GM18505 (cell line): ENCODE results near the gene RAB34.

Source experiments
- ATAC-seq: cut with Tn5 transposase; IDR thresholded peaks from one replicate; pipeline ENCODE4 v1.9.1; 2021; ENCODE audit not compliant: unreplicated experiment
- POLR2A ChIP-seq: IDR thresholded peaks from 4 replicates; pipeline ENCODE4 v1.6.1; 2011; ENCODE audit warnings: borderline replicate concordance; ENCODE audit not compliant: insufficient read depth, insufficient read length; ENCODE audit errors: extremely low read depth

The RAB34 gene

GRCh38 chr17:28717578-28718332, at the start of gene RAB34:
Gene RAB34 (minus strand): TSS chr17:28717868. CDS start chr17:28717266, 602 bp downstream.
- peak; percentile 43 for TF ChIP-seq POLR2A
- no peak for ATAC-seq

- TF ChIP-seq POLR2A: no peak
- ATAC-seq: no peak
Observed at GRCh38 chr17:28765038-28765437, 47.4 kb upstream of the RAB34 start.

- no peak for ATAC-seq
- TF ChIP-seq POLR2A: no peak
Observed at GRCh38 chr17:28763804-28764266, 46.2 kb upstream of the RAB34 start.

- no peak for TF ChIP-seq POLR2A
- no peak for ATAC-seq
Observed at GRCh38 chr17:28763137-28763799, 45.6 kb upstream of the RAB34 start.

GRCh38 chr17:28760601-28761562, 43.2 kb upstream of the RAB34 start:
- TF ChIP-seq POLR2A: no peak
- no peak for ATAC-seq

- no peak for ATAC-seq
Observed at GRCh38 chr17:28759256-28759865, 41.7 kb upstream of the RAB34 start.

GRCh38 chr17:28758411-28759121, 40.9 kb upstream of the RAB34 start:
- no peak for TF ChIP-seq POLR2A
- no peak for ATAC-seq

More at GRCh38 chr17:28759256-28759865, 41.7 kb upstream of the RAB34 start:
- no peak for TF ChIP-seq POLR2A

- no peak for TF ChIP-seq POLR2A
Observed at GRCh38 chr17:28756049-28756804, 38.6 kb upstream of the RAB34 start.

GRCh38 chr17:28755486-28755885, 37.8 kb upstream of the RAB34 start:
- ATAC-seq: no peak
- no peak for TF ChIP-seq POLR2A

More at GRCh38 chr17:28756049-28756804, 38.6 kb upstream of the RAB34 start:
- ATAC-seq: no peak

- ATAC-seq: no peak
- TF ChIP-seq POLR2A: no peak
Observed at GRCh38 chr17:28751600-28752366, 34.1 kb upstream of the RAB34 start.
